Gastroesophageal sphincter (tissue), 3 donors: ENCODE data around the gene SLC1A2.

Source experiments
- EP300 ChIP-seq: sonication (generic); formaldehyde crosslinking; IDR thresholded peaks from one replicate; pipeline ENCODE4 v1.6.1; 2017; ENCODE audit warnings: antibody characterized with exemption, mild to moderate bottlenecking
- POLR2A ChIP-seq, 2 donors: fragments of 450-650 bp; IDR thresholded peaks; one replicate each; pipeline ENCODE4 v1.6.1; 2017; ENCODE audit warnings: antibody characterized with exemption in 2 of 2, mild to moderate bottlenecking in 2 of 2, moderate library complexity in 1 of 2
- POLR2AphosphoS5 ChIP-seq: sonication (generic); formaldehyde crosslinking; IDR thresholded peaks from one replicate; pipeline ENCODE4 v1.6.1; 2017; ENCODE audit warnings: antibody characterized with exemption
- TF ChIP-seq, protein P1 (sequence below), 4 experiments: fragments of 200-600 bp in 2 of 4; fragments of 450-650 bp in 2 of 4; sonication (generic) in 1 of 4; IDR thresholded peaks; one replicate each; pipeline ENCODE4 v1.5.1; 2017 to 2019; ENCODE audit warnings: antibody characterized with exemption in 4 of 4, mild to moderate bottlenecking in 2 of 4, moderate library complexity in 2 of 4

GRCh38 chr11:35287344-35287890 lies 131.9 kb downstream of the SLC1A2 start:
- TF ChIP-seq POLR2A (IDR thresholded peaks at IDR 0.05) (no peak), POLR2AphosphoS5 (no peak), EP300 (no peak)
- TF ChIP-seq, protein P1, sequence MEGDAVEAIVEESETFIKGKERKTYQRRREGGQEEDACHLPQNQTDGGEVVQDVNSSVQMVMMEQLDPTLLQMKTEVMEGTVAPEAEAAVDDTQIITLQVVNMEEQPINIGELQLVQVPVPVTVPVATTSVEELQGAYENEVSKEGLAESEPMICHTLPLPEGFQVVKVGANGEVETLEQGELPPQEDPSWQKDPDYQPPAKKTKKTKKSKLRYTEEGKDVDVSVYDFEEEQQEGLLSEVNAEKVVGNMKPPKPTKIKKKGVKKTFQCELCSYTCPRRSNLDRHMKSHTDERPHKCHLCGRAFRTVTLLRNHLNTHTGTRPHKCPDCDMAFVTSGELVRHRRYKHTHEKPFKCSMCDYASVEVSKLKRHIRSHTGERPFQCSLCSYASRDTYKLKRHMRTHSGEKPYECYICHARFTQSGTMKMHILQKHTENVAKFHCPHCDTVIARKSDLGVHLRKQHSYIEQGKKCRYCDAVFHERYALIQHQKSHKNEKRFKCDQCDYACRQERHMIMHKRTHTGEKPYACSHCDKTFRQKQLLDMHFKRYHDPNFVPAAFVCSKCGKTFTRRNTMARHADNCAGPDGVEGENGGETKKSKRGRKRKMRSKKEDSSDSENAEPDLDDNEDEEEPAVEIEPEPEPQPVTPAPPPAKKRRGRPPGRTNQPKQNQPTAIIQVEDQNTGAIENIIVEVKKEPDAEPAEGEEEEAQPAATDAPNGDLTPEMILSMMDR (IDR thresholded peaks at IDR 0.05) = no peak
